Endometrial microvascular endothelial cells (primary cell): ENCODE results near the gene GYS1. TPM values are rescaled to one million over a fixed set of nuclear protein-coding genes. Genes with fewer than 3 reads are reported as not detected.

Experiments used
- in situ Hi-C: cut with HindIII; loops from 2 replicates; pipeline ENCODE4 v1.10.0; 2017; ENCODE audit warnings: low sequenced_read_pairs, low pct_unique_long_range_greater_than_20kb; ENCODE audit errors: inconsistent ontology term
- total RNA-seq: library from RNA; depleted of rRNA; stranded (reverse); fragments of >200 nt; gene quantifications from one replicate; pipeline ENCODE4 v1.2.3, GENCODE V29; 2015; ENCODE audit errors: inconsistent ontology term

The GYS1 gene
- total RNA-seq, 1 donor from 2014 or later, result 45.1 TPM

DNA sequence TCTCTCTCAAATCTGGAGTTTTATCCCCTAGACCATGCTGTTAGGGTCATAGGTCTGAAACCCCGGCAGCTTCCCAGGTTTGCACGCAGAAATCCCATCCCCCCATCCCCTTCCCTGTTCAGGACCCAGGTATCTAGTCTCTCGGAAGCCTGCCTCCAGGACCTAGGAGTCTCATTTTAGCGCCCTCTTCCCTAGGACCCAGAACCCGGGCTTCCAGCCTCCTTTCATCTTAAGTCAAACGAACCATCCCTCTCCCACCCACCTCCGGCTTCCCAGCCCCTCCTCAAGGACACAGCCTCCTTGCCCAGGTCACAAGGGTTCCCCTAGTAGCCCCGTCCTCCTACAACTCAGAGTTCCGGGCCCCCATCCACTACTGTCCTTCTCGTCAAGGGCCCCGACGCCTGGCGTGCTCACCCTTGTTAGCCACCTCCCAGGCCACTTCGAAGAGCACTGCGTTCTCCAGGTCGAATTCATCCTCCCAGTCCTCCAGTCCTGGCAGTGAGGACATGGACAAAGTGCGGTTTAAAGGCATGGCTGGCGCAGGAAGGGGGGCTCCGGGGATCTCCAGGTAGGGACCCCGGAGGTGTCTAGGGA lies 431 bp downstream of the GYS1 start:
- in situ Hi-C loops, result loop anchor here (10.0 kb wide), 1 partner anchor 198 kb away; no protein-coding TSS in a partner anchor

GRCh38 chr19:48991873-48992580 lies 1.1 kb downstream of the GYS1 start:
- in situ Hi-C loops, result loop anchor here (10.0 kb wide), 1 partner anchor 197 kb away; no protein-coding TSS in a partner anchor

- in situ Hi-C loops, result loop anchor here (10.0 kb wide), 1 partner anchor 196 kb away; no protein-coding TSS in a partner anchor
These were observed 2.0 kb downstream of the GYS1 start for GRCh38 chr19:48991011-48991609.

DNA sequence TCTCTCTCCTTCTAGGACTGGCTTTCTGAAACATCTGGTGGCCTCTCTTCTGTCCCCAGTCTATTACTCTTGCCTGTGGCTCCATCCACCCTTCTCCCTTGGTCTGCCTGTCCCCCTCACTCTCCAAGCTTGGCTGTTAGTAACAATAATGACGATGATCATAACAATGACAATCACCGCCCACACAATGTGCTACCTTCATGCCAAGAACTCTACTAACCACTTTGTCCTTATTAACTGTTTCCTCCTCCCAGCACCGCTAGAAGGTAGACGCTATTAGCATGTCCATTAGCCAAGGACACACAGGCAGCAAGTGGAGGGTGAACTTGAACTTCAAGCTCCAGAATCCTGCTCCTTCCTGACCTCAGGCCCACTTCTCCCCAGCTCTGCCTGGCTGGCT lies 2.7 kb downstream of the GYS1 start:
- in situ Hi-C loops, result loop anchor here (10.0 kb wide), 1 partner anchor 196 kb away; no protein-coding TSS in a partner anchor

DNA sequence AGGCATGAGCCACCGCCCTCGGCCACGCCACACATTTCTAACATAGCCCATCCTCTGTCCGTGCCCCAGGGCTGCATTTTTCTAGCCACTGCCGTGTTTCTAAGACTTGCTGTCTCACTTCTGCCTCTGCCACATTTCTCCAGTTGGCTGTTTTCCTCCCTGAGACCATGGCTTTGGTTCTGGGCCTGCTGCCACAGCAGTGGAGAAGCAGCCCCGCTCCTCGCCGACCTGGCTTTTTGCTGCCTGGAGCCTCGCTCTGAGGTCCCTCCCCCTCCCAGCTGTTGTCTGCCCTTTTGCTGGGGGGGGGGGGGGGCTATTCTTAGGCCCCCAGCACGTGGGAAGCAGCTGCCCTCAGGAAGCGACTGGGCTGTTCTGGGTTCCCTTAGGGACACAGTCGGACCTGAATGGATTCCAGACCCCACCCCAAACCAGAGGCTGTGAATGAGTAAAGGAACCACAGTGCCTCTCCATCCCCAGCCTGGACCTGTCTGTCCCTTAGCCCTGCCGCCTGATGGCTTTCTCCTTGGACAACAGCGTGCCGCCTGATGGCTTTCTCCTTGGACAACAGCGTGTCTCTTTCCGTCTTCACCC lies 3.3 kb downstream of the GYS1 start:
- in situ Hi-C loops, result loop anchor here (10.0 kb wide), 1 partner anchor 195 kb away; no protein-coding TSS in a partner anchor

DNA sequence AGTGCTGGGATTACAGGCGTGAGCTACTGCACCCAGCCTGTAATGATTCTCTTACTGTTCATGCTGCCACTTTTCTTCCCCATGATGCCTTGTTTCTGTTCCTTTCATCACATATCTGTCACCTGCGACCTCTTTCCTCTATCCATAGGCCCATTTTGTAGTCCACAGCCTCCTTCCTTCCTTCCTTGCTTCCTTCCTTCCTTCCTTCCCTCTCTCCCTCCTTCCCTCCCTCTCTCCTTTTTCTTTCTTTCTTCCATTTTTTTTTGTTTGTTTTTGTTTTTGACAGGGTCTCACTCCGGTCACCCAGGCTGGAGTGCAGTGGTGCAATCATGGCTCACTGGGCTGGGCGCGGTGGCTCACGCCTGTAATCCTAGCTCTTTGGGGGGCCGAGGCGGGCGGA lies 4.2 kb downstream of the GYS1 start:
- in situ Hi-C loops, result no loop called here

- in situ Hi-C loops, result no loop called here
These were observed 4.8 kb downstream of the GYS1 start for GRCh38 chr19:48988286-48988685.

GRCh38 chr19:48987323-48987722 lies 5.8 kb downstream of the GYS1 start:
- in situ Hi-C loops, result no loop called here

- in situ Hi-C loops, result no loop called here
These were observed 6.9 kb downstream of the GYS1 start for GRCh38 chr19:48986211-48986610.

DNA sequence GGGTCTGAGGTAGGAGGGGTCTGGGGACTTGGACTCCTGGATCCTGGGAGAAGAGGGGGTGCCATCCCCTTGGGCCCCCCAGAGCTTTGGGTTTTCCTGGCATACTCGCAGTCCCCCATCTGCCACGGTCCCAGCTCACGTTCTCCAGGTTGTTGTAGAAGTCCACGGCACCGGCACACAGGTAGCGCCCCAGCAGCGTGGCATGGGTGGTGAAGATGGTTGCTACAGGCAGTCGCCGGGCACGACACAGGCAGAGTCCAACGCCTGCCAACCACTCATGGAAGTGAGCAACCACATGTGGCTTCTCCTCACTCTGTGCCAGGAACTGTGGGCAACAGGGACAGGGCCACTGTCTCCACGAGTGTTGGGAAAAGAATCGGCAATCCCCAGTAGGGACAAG lies 7.4 kb downstream of the GYS1 start:
- in situ Hi-C loops, result no loop called here

DNA sequence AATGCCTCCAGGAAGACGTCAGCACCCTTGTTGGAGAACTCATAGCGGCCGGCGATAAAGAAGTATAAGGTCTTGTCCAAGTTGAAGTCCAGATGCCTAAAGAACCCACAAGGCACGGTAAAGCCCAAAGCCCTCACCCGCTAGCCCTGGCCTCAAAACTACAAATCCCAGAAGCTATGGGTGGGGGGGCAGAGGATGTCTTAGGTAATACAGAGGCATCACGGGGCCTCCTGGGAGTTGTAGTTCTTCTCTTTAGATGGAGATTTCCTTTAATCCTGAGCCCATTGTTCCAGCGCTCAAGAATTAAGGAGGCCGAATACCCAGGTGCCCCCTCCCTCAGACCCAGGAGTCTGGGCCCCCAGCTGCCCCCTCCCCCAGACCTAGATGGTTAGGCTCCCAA lies 10.8 kb downstream of the GYS1 start:
- in situ Hi-C loops, result no loop called here

DNA sequence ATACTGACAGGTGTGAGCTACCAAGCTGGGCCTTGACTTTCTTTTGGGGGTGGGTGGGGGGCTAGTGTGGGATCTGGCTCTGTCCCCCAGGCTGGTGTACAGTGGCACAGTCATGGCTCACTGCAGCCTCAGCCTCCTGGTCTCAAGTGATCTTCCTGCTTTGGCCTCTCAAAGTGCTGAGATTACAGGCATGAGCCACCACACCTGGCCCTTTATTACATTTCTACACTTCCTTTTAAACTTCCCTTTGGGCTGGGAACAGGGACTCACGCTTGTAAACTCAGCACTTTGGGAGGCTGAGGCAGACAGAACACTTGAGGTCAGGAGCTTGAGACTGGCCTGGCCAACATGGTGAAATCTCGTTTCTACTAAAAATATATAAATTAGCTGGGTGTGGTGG lies 16.0 kb downstream of the GYS1 start:
- in situ Hi-C loops, result no loop called here

- in situ Hi-C loops, result no loop called here
These were observed 16.9 kb downstream of the GYS1 start for GRCh38 chr19:48975947-48976847.

- in situ Hi-C loops, result no loop called here
These were observed 22.1 kb downstream of the GYS1 start for GRCh38 chr19:48970923-48971395.

GRCh38 chr19:48970139-48970766 lies 22.9 kb downstream of the GYS1 start:
- in situ Hi-C loops, result no loop called here

DNA sequence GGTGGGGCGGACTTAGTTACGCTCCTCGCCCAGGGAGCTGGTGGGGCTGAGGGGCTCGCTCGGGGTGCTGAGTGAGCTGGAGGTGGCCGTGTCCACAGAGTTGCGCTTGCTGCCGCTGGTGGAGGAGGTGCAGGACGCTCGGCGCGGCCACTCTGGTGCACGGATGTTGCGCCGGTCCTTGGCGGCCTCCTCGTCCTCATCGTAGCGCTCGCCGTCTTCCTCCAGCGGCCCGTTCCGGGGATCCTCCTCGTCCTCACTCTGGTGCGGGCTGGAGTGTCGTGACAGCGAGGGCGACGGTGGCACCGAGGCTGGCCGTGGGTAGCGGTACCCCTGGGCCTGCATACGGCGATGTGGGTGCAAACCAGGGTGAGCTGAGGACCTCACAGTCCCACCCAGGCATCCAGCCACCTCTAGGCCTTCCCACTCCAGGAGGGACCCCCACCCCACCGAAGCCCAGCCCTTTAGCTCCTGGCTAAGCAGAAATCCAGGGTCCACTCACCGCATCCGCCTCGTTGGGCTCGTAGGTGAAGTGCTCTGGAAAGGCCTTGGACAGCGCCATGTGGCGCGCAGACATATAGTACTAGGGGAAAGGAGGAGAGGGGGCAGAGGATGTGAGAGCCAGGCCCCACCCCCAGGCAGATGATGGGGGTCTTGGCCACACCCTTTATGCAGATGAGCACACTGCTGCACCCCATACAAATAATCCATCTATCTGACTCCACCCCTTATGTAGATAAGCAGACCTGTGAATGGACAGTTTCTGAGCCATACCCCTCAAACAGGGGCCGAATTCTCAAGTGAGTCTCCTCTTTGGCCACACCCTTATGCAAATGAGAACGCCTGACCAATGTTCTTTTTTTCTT lies 23.6 kb downstream of the GYS1 start:
- in situ Hi-C loops, result no loop called here

DNA sequence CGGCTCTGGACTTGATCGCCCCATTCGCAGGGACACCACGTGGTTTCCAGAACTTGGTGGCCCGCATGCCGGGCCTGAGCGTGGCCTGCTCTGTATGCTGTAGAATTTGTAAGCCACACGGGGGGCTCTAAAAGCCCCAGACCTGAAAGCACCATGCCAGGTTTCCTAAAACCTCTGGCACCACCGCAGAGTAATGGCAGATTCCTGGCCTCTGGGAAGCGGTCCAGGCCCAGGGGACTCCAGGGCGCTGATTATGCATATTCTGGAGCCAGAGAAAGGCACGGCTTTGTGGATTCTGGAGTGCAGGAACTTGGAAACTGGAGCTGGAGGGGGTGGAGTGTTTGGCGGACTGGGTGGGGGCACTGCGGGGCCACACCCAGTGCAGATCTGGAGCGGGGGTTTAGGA lies 24.3 kb downstream of the GYS1 start:
- in situ Hi-C loops, result no loop called here
